Lower lobe of right lung (tissue), 2 donors: ENCODE results near the gene NTM. TPM values are rescaled to one million over a fixed set of nuclear protein-coding genes. Genes with fewer than 3 reads are reported as not detected.

Source experiments
- ATAC-seq, 2 donors: fragments of 200-7000 bp; cut with Tn5 transposase; one replicate each; pipeline ENCODE4 v1.9.1; 2020 to 2022; ENCODE audit warnings: mild to moderate bottlenecking in 2 of 2, moderate library complexity in 2 of 2
- DNase-seq: peaks from one replicate; pipeline ENCODE4 v3.0.0-alpha.2; 2020
- H3K27ac ChIP-seq: fragments of 200-600 bp; one replicate; pipeline ENCODE4 v1.8.0; 2022
- H3K27me3 ChIP-seq: fragments of 200-600 bp; one replicate; pipeline ENCODE4 v1.8.0; 2022; ENCODE audit warnings: low read depth
- H3K36me3 ChIP-seq: fragments of 200-600 bp; one replicate; pipeline ENCODE4 v1.8.0; 2022; ENCODE audit warnings: mild to moderate bottlenecking
- H3K4me1 ChIP-seq: fragments of 200-600 bp; one replicate; pipeline ENCODE4 v1.8.0; 2022
- H3K4me3 ChIP-seq: fragments of 200-600 bp; one replicate; pipeline ENCODE4 v1.8.0; 2022; ENCODE audit warnings: mild to moderate bottlenecking
- H3K9me3 ChIP-seq: fragments of 200-600 bp; one replicate; pipeline ENCODE4 v1.8.0; 2022
- CTCF ChIP-seq: fragments of 200-600 bp; IDR thresholded peaks from one replicate; pipeline ENCODE4 v1.8.0; 2022; ENCODE audit warnings: antibody characterized with exemption, mild to moderate bottlenecking
- intact Hi-C: fragments of 100-400 bp; cut with DNase I; formaldehyde crosslinking; loops from one replicate; pipeline ENCODE4 v1.11.0; 2022
- total RNA-seq: library from RNA; stranded (reverse); fragmentation: NEBNext Ultra II Directional; extraction: Animal tissue kit (Norgen Biotek cat#: 25700); gene quantifications from one replicate; pipeline ENCODE4 v1.2.1, GENCODE V29; 2021
- donor health status: DM: no; HTN: yes; CAD: no; lungs with severe emphysema.

Gene NTM
- total RNA-seq, 1 donor from 2014 or later, result 2.3 TPM

GRCh38 chr11:131776211-131776610 is 405.8 kb downstream of the NTM start:
- no peaks in the 10 kb centered on the region for H3K36me3 ChIP-seq
- H3K27ac ChIP-seq, result no peak overlapping the region
- no peak overlapping the region for H3K4me3 ChIP-seq
- ATAC-seq (no peak), DNase-seq (no peak)
- no peaks in the 10 kb centered on the region for H3K4me1 ChIP-seq
- intact Hi-C loops, result no loop called here
- no peak for TF ChIP-seq CTCF
- no peaks in the 10 kb centered on the region for H3K27me3 ChIP-seq
- no peaks in the 10 kb centered on the region for H3K9me3 ChIP-seq

- no peaks in the 10 kb centered on the region for H3K4me1 ChIP-seq
- H3K27me3 ChIP-seq, result peaks cover 9% of the 10 kb centered on the region
- no peak for DNase-seq
- H3K9me3 ChIP-seq, result no peaks in the 10 kb centered on the region
- no peak for TF ChIP-seq CTCF
- intact Hi-C loops, result no loop called here
- no peak overlapping the region for H3K4me3 ChIP-seq
- H3K36me3 ChIP-seq, result no peaks in the 10 kb centered on the region
- H3K27ac ChIP-seq, result no peak overlapping the region
- no peak for ATAC-seq
These were observed 415.4 kb downstream of the NTM start for GRCh38 chr11:131785801-131786200.

GRCh38 chr11:131787119-131787518 is 416.7 kb downstream of the NTM start:
- ATAC-seq (no peak), DNase-seq (no peak)
- H3K27ac ChIP-seq, result no peak overlapping the region
- no peak for TF ChIP-seq CTCF
- intact Hi-C loops, result no loop called here
- peaks cover 9% of the 10 kb centered on the region for H3K27me3 ChIP-seq
- no peak overlapping the region for H3K4me3 ChIP-seq
- no peaks in the 10 kb centered on the region for H3K4me1 ChIP-seq
- H3K9me3 ChIP-seq, result no peaks in the 10 kb centered on the region
- no peaks in the 10 kb centered on the region for H3K36me3 ChIP-seq

GRCh38 chr11:131790586-131790985 is 420.2 kb downstream of the NTM start:
- DNase-seq (no peak), ATAC-seq (no peak)
- Histone ChIP-seq H3K9me3 (no peaks in the 10 kb centered on the region), H3K36me3 (no peaks in the 10 kb centered on the region), H3K27ac (no peak overlapping the region), H3K27me3 (peaks cover 9% of the 10 kb centered on the region), H3K4me1 (no peaks in the 10 kb centered on the region), H3K4me3 (no peak overlapping the region)
- intact Hi-C loops, result no loop called here
- TF ChIP-seq CTCF, result no peak

GRCh38 chr11:131792243-131792642 is 421.8 kb downstream of the NTM start:
- TF ChIP-seq CTCF, result no peak
- Histone ChIP-seq H3K4me3 (no peak overlapping the region), H3K27ac (no peak overlapping the region), H3K27me3 (peaks cover 9% of the 10 kb centered on the region), H3K9me3 (no peaks in the 10 kb centered on the region), H3K36me3 (no peaks in the 10 kb centered on the region), H3K4me1 (no peaks in the 10 kb centered on the region)
- no peak for DNase-seq
- intact Hi-C loops, result no loop called here
- ATAC-seq, result no peak

- H3K4me1 ChIP-seq, result no peaks in the 10 kb centered on the region
- H3K4me3 ChIP-seq, result no peak overlapping the region
- intact Hi-C loops, result no loop called here
- H3K27me3 ChIP-seq, result no peaks in the 10 kb centered on the region
- no peaks in the 10 kb centered on the region for H3K9me3 ChIP-seq
- TF ChIP-seq CTCF, result no peak
- no peak for DNase-seq
- no peak overlapping the region for H3K27ac ChIP-seq
- peak in 1 of 2 donors; percentile 25 for ATAC-seq
- H3K36me3 ChIP-seq, result no peaks in the 10 kb centered on the region
These were observed 425.7 kb downstream of the NTM start for GRCh38 chr11:131796089-131796488.
